GM18511 (cell line): Measurements from ENCODE around the gene SLF2.
"Not testable (repeated sequence)": the region's sequence is repeated elsewhere in the genome, so short reads cannot be mapped to it uniquely, and the experiment has no call there.

Experiments used
- ATAC-seq: cut with Tn5 transposase; IDR thresholded peaks from one replicate; pipeline ENCODE4 v1.9.1; 2021; ENCODE audit warnings: mild to moderate bottlenecking, moderate library complexity; ENCODE audit not compliant: unreplicated experiment

The SLF2 gene

DNA sequence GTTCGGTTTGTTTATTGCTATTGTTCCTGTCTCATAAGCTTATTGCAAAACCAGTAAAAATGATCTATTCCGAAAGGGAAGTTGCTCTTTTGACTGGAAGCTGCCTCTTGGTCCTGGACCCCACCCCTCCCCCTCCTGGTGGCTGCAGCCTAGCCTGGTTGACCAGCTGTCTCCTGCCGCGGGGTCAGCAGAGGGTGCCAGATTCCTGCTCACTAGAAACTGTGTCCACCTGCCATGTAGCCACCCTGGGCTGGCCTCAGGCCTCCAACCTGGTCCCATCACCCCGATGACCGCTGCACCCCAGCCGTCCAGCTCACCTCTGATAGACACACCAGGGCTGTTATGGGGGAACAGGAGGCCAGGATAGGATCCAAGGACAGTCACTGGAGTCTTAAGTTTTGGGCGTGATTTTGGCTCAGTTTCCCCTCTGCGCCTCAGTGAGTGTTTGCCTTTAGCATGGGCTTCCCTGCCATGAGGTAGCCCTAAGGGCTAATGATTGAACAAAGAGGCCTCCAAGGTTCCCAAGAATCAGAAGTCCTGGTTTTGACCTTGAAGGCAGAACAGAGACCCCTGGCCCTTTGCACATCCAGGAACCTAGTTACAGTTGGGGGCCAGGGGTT lies 32.9 kb upstream of the SLF2 start:
- no peak for ATAC-seq

DNA sequence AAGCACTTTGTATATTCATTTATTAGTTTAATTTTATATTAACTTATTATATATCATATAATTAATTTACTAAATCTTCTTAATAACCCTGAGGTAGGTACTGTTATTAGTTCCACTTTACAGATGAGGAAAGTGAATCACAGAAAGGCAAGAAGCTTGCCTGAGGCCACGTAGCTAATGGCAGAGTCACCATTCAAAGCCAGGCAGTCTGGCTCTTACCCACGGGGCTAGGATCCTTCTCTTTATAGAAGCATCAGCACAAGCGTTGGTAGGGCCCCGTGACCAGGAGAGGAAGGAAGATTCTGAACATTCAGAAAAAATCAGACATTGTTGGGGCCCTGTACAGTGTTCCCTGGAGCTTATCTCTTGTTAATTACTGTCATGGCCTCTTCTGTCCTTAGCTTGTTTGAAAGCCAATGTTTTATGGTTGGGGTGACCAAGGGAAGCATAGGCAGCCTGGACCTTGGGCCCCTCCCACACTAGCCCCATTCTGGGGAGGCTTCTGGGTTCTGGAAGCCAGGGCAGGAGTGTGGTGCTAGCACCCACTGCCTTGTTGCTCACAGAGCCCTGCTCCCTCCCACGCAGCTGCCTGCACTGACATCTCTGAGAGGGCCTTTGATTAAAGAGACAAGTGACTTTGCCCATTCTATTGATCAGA lies 31.1 kb upstream of the SLF2 start:
- no peak for ATAC-seq

DNA sequence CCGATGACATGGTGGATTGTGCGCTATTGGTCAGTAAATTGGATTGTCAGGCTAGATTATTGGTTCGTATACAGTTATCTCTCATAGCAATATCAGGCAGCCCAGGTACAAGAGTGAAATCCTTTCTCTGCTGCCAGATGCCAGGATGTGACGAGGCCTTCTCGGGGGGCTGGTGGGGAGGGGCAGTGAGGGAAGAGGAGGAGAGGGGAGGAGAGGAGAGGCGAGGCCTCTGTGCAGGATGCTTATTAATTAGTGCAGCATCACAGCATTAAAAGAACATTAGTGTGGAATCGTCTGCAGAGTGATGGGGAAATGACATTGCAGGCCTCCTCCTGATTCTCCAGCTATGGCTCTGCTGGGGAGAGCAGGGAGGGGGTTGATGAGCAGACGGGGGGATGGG lies 30.5 kb upstream of the SLF2 start:
- no peak for ATAC-seq

DNA sequence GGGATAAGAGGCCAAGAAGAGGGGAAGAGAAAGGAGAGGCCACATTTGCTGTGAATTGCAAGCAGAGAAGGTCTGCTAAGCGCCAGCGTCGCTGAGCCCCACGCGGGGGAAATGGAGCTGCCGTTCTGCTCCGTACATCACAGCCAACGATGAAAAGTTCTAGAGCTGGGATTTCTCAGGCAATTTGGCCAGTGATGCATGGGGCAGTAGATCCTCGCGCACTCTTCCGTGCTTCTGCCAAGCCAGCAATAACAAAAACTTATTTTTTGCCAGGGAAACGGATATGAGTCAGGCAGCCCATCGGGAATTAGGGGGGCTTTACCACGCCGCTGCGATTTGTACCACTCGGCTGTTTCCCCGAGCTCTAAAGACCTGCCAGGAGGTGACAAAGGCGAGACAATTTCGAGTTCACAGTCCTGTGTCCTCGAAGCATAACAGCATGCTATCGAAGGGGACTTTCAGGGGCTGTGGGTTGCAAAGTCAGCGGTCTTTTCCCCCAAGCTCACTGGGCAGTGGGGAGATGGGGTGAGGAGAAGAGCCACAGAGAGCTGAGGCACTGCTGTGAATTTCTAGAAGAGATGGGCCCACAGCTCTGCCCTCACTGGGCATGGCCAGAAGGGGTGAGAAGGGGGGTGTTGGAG lies 30.0 kb upstream of the SLF2 start:
- ATAC-seq, result no peak

DNA sequence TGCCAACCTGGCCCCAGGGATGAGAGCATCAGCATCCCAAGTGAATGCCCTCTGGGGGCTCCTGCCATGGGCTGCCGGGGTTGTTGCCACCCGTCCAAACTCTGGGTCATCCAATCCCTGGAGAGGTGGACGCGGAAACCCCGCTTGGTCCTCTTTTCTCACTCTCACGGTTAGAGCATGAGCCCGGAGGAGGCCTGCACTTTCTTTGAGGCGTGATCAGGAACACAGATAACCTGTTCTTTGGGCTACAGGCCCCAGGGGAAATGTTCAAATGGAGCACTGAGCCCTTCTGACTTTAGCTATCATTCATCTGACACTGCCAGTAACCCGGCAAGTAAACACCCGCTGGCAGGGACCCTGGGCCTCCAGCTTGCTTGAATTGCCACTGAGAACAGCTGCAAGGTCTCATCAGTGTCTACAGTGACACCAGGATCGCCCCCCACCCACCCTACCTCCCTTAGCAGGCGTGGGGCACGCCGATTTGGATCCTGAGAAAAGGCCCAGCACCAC lies 29.4 kb upstream of the SLF2 start:
- no peak for ATAC-seq

DNA sequence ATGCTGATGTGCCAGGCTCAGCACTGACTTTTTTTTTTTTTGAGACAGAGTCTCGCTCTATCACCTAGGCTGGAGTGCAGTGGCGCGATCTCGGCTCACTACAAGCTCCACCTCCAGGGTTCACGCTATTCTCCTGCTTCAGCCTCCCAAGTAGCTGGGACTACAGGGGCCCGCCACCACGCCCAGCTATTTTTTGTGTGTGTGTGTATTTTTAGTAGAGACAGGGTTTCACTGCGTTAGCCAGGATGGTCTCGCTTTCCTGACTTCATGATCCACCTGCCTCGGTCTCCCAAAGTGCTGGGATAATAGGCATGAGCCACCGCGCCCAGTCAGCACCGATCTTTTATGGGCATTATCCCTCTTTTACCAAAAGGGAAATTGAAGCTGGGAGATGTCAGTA lies 27.2 kb upstream of the SLF2 start:
- not testable (repeated sequence) for ATAC-seq

DNA sequence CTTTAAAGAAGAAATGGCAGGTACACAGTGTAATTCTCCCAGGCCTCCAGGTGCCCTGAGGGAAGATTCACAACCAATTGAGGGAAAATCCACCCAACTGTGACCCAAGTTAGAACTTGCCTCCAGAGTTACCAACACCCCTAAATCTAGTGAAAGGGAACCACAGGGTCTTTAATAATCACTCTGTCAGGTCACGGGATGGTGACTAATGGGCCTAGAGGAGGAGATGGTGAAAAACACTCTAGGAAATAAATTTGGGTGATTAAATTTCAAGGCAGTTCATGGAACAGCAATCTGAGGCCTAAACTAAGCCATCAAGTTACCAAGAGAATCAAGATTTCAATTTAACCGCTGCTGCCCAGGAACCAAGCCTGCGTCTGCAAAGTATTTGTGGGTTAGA lies 26.7 kb upstream of the SLF2 start:
- ATAC-seq, result no peak

DNA sequence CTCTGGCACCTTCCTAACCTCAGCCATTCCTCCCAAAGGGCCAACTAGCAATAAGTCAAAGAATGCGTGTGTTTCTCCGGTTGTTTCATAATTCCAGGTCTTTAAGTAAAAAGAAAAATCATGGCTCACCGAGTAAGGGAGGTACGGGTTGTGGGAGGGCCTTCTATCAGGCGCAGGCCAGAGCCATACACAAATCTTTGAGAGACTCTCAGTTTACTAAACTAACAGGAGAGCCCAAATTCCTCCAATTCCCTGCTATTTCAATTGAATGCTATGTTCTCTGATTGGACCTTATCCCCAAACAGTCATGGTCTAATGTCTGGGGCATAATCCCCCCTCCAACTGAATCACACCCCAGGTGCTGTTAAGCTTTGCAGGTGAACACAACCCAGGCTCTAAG lies 26.2 kb upstream of the SLF2 start:
- ATAC-seq, result no peak

DNA sequence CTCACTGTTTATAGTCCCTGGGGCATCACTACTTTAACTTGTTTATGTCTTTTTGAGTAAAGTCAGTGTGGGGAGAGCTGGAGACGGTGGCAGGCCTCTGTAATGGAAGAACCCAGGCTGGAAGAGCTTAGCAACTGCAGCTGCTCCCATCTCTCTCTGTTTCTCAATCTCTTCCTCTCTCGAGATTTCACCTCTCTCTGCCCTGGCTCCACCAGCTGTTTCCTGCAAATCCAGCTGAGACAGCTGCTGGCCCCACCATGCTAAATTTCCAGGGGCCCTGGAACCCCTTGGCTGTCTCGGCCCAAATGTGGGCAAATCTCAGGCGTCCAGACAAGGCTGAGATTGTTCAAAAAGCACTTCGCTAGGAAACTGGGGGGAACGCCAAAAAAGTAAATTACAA lies 25.8 kb upstream of the SLF2 start:
- no peak for ATAC-seq

DNA sequence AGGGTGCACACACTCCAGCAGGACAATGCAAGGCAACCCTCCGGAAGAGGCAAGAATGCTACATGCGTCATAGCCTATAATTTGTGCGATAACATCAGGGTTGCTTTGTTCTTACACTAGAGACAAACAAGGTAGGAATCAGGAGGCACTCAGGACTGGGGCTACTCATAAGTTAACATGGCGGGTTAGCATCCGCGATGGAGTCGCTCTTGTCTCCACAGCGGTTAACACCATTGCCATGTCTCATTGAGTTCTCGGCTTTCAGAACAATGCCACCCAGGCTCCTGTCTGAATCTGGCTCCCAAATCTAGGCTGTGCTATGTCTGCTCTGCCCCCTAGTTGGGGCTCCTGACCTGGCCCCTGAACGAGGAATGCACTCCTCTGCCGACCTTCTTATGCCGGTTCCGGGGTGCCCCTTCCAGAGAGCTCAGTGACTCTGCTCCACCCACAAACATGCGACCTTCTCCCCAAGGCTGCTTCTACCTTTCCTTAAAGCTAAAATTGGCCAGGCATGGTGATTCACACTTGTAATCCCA lies 24.9 kb upstream of the SLF2 start:
- no peak for ATAC-seq

DNA sequence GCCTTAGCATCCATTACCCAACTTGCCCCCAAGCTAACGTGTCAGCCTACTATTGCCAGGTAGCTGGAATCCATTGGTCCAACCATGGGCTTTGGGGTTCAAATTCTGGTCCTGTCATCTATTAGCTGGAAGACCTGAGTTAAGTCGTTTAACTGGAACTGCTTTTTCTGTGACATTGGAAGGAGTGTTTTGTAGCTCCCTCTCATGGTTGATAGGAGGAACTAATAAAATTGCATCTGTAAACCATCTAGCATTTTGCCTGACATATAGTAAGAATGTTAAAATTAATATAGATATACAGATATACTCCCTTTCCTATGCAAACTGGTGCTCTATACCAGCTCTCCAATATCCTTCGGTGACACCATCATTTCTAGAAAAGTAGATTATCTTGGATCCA lies 23.8 kb upstream of the SLF2 start:
- no peak for ATAC-seq

DNA sequence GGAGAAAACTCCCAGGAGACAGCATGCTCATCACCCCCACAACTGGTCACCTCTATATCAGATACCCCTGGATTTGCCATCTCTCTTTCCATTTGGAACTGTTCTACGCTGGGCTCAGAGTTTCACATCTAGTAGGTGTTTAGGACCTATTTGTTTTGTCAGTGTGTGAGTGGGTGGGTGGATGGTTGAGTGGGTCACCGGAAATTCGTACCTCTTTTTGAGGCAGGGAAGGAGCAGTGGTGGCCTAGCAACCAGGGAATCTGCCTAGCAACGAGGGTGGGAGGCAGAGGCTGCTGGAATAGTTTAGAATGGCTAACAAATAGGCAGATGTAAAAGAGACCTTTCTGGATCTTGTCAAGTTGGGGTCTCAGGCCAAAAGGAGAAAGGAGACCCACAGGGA lies 23.2 kb upstream of the SLF2 start:
- no peak for ATAC-seq

DNA sequence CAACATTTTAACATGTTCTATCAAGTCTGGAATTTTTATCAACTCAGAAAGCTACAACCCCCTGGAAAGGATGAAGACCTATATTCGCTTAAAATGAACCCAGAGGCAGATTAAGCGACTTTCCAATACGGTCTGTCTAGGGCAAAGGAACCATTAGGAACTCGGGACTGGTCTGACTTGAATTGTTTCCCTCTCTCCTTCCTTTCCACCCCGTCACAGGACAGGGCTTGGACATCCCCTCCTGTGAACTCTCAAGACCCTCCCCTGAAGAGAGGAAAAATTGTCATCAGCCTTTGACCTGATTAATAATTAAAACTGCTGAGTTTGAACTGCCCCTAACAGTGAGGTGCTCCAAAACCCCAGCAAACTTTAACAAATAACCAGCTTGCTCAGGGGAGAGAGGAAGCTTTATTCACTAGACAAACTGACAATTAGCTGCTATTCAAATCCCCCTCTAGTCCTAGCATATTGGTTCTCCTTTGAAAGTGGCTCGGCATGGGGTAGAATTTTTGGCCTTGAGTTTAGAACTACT lies 22.6 kb upstream of the SLF2 start:
- no peak for ATAC-seq

DNA sequence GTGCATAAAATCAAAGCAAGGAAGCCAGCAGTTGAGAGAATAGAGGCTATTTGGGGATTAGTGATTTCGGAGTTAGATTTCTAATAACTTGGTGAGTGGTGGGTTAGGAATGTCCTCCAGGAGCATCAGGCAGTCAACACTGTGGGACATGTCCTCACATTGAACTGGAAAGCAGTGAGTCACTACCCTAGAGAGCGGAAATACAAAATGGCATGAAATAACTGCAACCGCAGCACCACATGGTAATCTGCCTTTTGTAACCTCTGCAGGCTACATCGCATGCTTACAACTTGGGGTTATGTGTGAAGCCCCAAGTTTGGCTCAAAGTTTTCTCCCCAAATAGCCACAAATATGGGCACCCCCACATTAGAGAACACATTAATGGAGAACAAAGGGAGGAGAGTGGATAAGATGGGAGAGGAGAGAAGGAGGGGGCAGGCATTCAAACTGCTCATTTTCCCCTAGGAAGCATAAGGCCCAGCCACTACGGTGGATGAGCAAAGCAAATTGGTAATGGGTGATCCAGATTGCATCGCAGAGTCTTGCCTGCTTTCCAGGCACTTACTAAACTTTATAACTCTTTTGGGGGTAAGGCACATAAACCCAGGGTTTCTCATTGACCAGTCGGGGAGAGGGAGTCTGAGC lies 22.0 kb upstream of the SLF2 start:
- no peak for ATAC-seq

DNA sequence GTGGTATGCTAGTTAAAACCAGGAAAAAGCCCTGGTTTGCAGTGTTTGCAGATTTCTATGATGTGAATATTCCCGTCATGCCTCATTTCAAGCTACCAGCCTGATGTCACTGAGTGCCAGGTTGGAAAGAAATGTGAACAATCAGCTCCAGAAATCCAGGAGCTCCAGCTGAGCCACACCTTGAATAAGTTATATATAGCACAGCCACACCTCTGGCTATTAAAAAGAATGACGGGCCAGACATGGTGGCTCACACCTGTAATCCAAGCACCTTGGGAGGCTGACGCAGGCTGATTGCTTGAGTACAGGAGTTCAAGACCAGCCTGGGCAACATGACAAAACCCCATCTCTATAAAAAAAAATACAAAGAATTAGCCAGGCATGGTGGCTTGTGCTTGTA lies 18.7 kb upstream of the SLF2 start:
- ATAC-seq, result no peak

DNA sequence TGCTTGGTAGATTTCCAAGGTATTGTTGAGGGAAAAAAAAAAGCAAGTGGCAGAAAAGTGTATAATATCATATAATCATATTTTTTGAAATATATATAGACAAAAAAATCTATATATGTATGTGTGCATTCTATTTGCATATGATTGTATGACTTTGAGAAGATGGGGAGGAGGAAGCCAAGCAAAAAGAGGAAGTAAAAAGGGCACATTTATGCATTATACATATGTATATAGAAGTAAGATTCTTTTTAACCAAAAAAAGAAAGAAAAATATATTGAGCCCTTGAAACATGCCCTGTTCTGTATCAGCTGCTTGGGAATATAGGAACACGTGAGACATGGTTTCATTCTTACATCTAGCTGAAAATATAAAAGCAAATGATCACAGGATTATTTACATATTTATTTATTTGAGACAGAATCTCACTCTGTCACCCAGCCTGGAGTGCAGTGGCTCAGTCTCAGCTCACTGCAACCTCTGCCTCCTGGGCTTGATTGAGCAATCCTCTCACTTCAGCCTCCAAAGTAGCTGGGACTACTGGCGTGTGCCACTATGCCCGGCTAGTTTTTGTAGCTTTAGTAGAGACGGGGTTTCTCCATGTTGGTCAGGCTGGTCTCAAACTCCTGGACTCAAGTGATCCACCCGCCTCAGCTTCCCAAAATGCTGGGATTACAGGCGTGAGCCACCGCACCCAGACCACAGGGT lies 18.0 kb upstream of the SLF2 start:
- no peak for ATAC-seq

DNA sequence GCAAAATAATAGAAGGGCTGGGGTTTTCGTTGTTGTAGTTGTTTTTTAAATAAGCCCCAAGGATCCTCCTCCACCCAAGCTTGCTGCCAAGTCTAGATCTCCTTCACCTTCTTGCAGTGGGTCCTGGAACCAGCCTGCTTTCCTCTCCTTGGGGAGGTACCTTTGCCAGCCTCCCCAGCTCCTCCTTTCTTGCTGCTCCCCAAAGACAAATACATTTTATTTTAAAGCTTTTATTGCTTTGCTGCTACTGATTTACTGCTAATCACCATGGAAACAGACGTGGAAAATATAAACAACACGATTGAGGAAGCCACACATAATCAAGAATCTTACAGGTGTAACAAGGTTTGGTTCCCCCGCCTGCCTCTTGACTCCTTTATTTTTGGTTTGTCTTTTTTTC lies 17.4 kb upstream of the SLF2 start:
- no peak for ATAC-seq

DNA sequence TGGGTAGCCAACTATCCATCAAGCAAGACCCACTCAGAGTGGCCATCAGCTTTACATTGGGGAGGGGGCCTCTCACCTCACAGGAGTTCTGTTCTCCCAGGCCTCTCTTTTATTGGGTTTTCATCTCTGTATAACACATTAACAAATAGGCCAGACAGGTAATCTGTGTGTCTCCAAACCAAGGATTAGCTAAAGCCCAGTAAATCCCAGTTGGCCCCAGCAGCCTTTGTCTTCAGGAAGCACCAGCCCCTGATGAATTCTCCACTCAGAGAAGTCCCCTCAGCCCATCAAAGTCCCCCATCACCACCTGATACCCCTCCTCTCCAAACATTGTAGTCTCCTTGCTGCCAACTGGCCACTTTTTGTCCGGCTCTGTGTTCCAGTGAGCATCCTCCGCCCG lies 16.9 kb upstream of the SLF2 start:
- ATAC-seq, result no peak

DNA sequence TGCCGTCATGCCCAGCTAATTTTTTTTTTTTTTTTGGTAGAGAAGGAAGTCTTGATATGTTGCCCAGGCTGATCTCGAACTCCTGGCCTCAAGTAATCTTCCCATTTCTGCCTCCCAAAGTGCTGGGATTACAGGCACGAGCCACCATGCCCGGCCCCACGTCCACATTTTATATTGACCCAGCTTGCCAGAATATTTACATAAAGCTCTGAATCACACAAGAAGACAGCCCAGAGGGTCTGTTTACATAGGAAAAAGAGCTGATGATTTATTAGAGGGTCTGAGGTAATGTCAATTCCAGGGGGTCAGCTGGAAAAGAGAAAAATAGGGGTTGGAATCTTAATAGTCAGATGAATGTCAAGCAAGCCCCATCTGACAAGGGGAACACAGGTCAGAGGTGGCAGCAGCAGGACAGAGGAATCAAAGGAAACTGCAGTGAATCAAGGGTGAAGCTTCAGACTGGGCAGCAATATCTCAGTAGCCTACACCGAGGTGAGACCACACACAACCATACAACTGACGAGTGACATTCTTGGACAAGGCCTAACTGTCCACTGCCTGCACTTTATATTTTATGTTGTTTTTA lies 15.8 kb upstream of the SLF2 start:
- no peak for ATAC-seq

DNA sequence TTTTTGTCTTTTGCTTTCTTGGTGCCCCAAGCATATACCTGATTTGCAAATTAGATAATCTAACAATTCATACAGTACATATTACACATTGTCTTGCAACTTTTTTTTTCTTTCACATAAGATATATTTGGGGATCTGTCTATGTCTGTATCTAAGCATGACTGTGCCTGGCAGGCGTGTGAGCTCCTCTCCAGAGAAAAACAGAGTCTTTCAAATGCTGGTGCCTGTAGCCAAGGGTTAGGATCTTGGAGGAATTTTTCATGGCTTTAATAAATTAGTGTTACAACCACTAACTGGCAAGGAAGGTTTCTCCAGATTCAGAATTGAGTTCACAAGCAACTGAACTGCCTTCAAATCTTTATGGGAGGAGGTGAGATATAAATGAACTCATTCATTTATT lies 14.8 kb upstream of the SLF2 start:
- no peak for ATAC-seq
